ENCODE data around the gene CMTM8.
"Not testable (repeated sequence)": the region's sequence is repeated elsewhere in the genome, so short reads cannot be mapped to it uniquely, and the experiment has no call there.

Gene CMTM8

GRCh38 chr3:32387512-32387911, 149.0 kb downstream of the CMTM8 start:
- no peak for DNase-seq

- DNase-seq: not testable (repeated sequence)
Measured at GRCh38 chr3:32389577-32389976, 151.1 kb downstream of the CMTM8 start.

- DNase-seq: no peak
Measured at GRCh38 chr3:32391643-32392535, 153.4 kb downstream of the CMTM8 start, which contains the start of gene CMTM7. Gene CMTM7 (plus strand): TSS chr3:32391853. CDS start chr3:32391907, 54 bp downstream.

GRCh38 chr3:32392536-32393302, 154.2 kb downstream of the CMTM8 start:
- no peak for DNase-seq

GRCh38 chr3:32395496-32395895, 157.0 kb downstream of the CMTM8 start:
- DNase-seq: no peak

- no peak for DNase-seq
Measured at GRCh38 chr3:32397941-32398340, 159.5 kb downstream of the CMTM8 start.

GRCh38 chr3:32398531-32398930, 160.1 kb downstream of the CMTM8 start:
- no peak for DNase-seq

GRCh38 chr3:32399030-32399620, 160.6 kb downstream of the CMTM8 start:
- peak; percentile 17 for DNase-seq

- DNase-seq: no peak
Measured at GRCh38 chr3:32401126-32401525, 162.6 kb downstream of the CMTM8 start.

- DNase-seq: peak; percentile 73
Measured at GRCh38 chr3:32401556-32402081, 163.1 kb downstream of the CMTM8 start.

GRCh38 chr3:32403663-32404062, 165.2 kb downstream of the CMTM8 start:
- peak; percentile 71 for DNase-seq

- DNase-seq: no peak
Measured at GRCh38 chr3:32404714-32405113, 166.2 kb downstream of the CMTM8 start.

- no peak for DNase-seq
Measured at GRCh38 chr3:32405155-32405554, 166.7 kb downstream of the CMTM8 start.

GRCh38 chr3:32405711-32406323, 167.3 kb downstream of the CMTM8 start:
- DNase-seq: no peak

- peak; percentile 48 for DNase-seq
Measured at GRCh38 chr3:32406486-32407408, 168.3 kb downstream of the CMTM8 start.

- DNase-seq: no peak
Measured at GRCh38 chr3:32410367-32411246, 172.1 kb downstream of the CMTM8 start.

GRCh38 chr3:32411442-32411841, 173.0 kb downstream of the CMTM8 start:
- no peak for DNase-seq

- DNase-seq: no peak
Measured at GRCh38 chr3:32412887-32413286, 174.4 kb downstream of the CMTM8 start.

GRCh38 chr3:32413845-32414521, 175.5 kb downstream of the CMTM8 start:
- DNase-seq: no peak
